K562 (cell line): ENCODE results near the gene ATXN7L1.

Source experiments
- CEBPZ ChIP-seq: fragments of 150-350 bp; IDR thresholded peaks from 2 replicates; pipeline ENCODE4 v1.6.1; 2014; ENCODE audit warnings: low read depth, mild to moderate bottlenecking, low read length, borderline replicate concordance
- HMGXB4 ChIP-seq: sonication (generic); formaldehyde crosslinking; IDR thresholded peaks from 2 replicates; pipeline ENCODE4 v1.8.1; 2023; ENCODE audit warnings: mild to moderate bottlenecking, missing genetic modification reagents
- PHF20 ChIP-seq: fragments of 450-650 bp; IDR thresholded peaks from 2 replicates; pipeline ENCODE4 v1.6.1; 2018; ENCODE audit not compliant: partially characterized antibody
- TEAD4 ChIP-seq, 2 experiments: sonication (generic) in 1 of 2; formaldehyde crosslinking in 1 of 2; IDR thresholded peaks; 2 replicates each; pipeline versions ENCODE4 v1.6.1 to v1.8.0; 2012 to 2022; ENCODE audit warnings: borderline replicate concordance in 1 of 2, inconsistent platforms in 1 of 2, low read length in 1 of 2, mild to moderate bottlenecking in 1 of 2, missing genetic modification reagents in 1 of 2

GRCh38 chr7:105828141-105828540, 48.3 kb downstream of the ATXN7L1 start:
- TF ChIP-seq CEBPZ (no peak), HMGXB4 (CRISPR knock-in tag) (no peak), TEAD4 (IDR thresholded peaks at IDR 0.05; ENCODE audit: low read length) (no peak), TEAD4 (CRISPR knock-in tag; IDR thresholded peaks at IDR 0.05; ENCODE audit: borderline replicate concordance) (no peak), PHF20 (no peak)
